HG03565 (cell line): ENCODE measurements around the gene ZNF23.

Experiments
- ATAC-seq: cut with Tn5 transposase; IDR thresholded peaks from one replicate; pipeline ENCODE4 v1.9.1; 2021; ENCODE audit warnings: mild to moderate bottlenecking, moderate library complexity; ENCODE audit not compliant: unreplicated experiment

Gene ZNF23

GRCh38 chr16:71399801-71400563 is 62.1 kb downstream of the ZNF23 start:
- no peak for ATAC-seq
